HG03280 (cell line): ENCODE data around the gene OPA1.

ENCODE experiments used
- ATAC-seq: cut with Tn5 transposase; IDR thresholded peaks from one replicate; pipeline ENCODE4 v1.9.1; 2021; ENCODE audit warnings: mild to moderate bottlenecking, moderate library complexity; ENCODE audit not compliant: unreplicated experiment

Gene OPA1

GRCh38 chr3:193702967-193703366, 110.0 kb downstream of the OPA1 start:
- ATAC-seq: no peak

GRCh38 chr3:193704431-193704830, 111.4 kb downstream of the OPA1 start:
- no peak for ATAC-seq

GRCh38 chr3:193708270-193708669, 115.3 kb downstream of the OPA1 start:
- no peak for ATAC-seq

GRCh38 chr3:193710286-193711165, 117.5 kb downstream of the OPA1 start:
- ATAC-seq: no peak

GRCh38 chr3:193711166-193711485, 118.1 kb downstream of the OPA1 start:
- ATAC-seq: no peak

GRCh38 chr3:193711523-193711963, 118.5 kb downstream of the OPA1 start:
- ATAC-seq: no peak

GRCh38 chr3:193711964-193712598, 119.1 kb downstream of the OPA1 start:
- no peak for ATAC-seq

GRCh38 chr3:193712938-193713337, 119.9 kb downstream of the OPA1 start:
- ATAC-seq: no peak

GRCh38 chr3:193714523-193715137, 121.6 kb downstream of the OPA1 start:
- ATAC-seq: no peak

GRCh38 chr3:193716150-193716549, 123.1 kb downstream of the OPA1 start:
- ATAC-seq: no peak

GRCh38 chr3:193719735-193720134, 126.7 kb downstream of the OPA1 start:
- ATAC-seq: no peak

GRCh38 chr3:193720169-193720568, 127.2 kb downstream of the OPA1 start:
- ATAC-seq: no peak

GRCh38 chr3:193722566-193722965, 129.6 kb downstream of the OPA1 start:
- no peak for ATAC-seq

GRCh38 chr3:193727089-193727488, 134.1 kb downstream of the OPA1 start:
- no peak for ATAC-seq

- no peak for ATAC-seq
These were observed 135.6 kb downstream of the OPA1 start for GRCh38 chr3:193728429-193729087.

GRCh38 chr3:193729088-193729465, 136.1 kb downstream of the OPA1 start:
- ATAC-seq: no peak

- ATAC-seq: no peak
These were observed 136.6 kb downstream of the OPA1 start for GRCh38 chr3:193729601-193730000.

GRCh38 chr3:193730511-193730910, 137.5 kb downstream of the OPA1 start:
- ATAC-seq: no peak

- ATAC-seq: no peak
These were observed 138.0 kb downstream of the OPA1 start for GRCh38 chr3:193730976-193731375.

- no peak for ATAC-seq
These were observed 138.6 kb downstream of the OPA1 start for GRCh38 chr3:193731656-193732055.

GRCh38 chr3:193732391-193732790, 139.4 kb downstream of the OPA1 start:
- no peak for ATAC-seq
